Measurements from ENCODE around the gene RDX. TPM values are rescaled to one million over a fixed set of nuclear protein-coding genes. Genes with fewer than 3 reads are reported as not detected.

The RDX gene
- total RNA-seq, 1 experiment from 2014 or later, result 250 TPM

DNA sequence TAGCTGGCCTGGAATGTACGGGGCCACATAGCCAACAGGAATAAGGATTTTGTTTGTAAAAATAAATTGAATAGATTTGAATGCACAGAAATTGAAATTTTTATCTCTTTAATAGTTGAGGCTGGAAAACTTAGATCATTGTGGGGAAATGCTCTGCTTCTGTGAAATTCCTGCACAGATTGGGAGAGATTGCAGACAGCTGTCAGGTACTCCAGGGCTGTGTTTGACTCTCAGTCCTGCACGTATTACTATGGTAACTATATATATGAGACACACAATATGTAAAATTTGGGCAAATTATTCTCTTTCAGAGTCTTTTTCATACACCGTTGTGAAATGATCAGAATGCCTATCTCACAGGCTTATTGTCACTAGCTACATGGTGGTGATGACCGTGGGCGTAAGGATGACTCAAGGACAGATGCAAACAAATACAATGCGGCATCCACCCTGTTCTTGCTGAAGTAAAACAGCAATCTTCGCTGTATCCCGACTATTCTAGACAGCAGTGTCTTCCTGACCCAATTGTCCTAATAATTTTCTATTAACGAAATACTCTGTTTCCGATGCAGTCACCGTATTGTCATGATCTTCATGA, 123.8 kb downstream of the RDX start:
- H3K9me3 Mint-ChIP-seq (ENCODE audit: unreplicated experiment), result no peaks in the 10 kb centered on the region
- H3K4me3 ChIP-seq (ENCODE audit: low read depth, low read length), result no peak overlapping the region
- no peak overlapping the region for H3K4me3 Mint-ChIP-seq (ENCODE audit: unreplicated experiment)
- DNase-seq, result no peak
- no peak overlapping the region for H3K27ac Mint-ChIP-seq (ENCODE audit: unreplicated experiment)
- H3K27me3 Mint-ChIP-seq (ENCODE audit: insufficient read depth, unreplicated experiment), result no peaks in the 10 kb centered on the region
- CTCF ChIA-PET, result no interaction called here
- peaks cover 4% of the 10 kb centered on the region for H3K36me3 Mint-ChIP-seq (ENCODE audit: insufficient read depth, unreplicated experiment)
- H3K36me3 ChIP-seq (ENCODE audit: control insufficient read depth, insufficient read depth, low read length), result no peaks in the 10 kb centered on the region
- POLR2A ChIA-PET, result no interaction called here
- no peaks in the 10 kb centered on the region for H3K4me1 ChIP-seq
- BruUV-seq (replicated peaks), result no TSS peak
- TF ChIP-seq, protein P1, sequence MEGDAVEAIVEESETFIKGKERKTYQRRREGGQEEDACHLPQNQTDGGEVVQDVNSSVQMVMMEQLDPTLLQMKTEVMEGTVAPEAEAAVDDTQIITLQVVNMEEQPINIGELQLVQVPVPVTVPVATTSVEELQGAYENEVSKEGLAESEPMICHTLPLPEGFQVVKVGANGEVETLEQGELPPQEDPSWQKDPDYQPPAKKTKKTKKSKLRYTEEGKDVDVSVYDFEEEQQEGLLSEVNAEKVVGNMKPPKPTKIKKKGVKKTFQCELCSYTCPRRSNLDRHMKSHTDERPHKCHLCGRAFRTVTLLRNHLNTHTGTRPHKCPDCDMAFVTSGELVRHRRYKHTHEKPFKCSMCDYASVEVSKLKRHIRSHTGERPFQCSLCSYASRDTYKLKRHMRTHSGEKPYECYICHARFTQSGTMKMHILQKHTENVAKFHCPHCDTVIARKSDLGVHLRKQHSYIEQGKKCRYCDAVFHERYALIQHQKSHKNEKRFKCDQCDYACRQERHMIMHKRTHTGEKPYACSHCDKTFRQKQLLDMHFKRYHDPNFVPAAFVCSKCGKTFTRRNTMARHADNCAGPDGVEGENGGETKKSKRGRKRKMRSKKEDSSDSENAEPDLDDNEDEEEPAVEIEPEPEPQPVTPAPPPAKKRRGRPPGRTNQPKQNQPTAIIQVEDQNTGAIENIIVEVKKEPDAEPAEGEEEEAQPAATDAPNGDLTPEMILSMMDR (IDR thresholded peaks at IDR 0.05; ENCODE audit: insufficient read depth in 1 of 2, low read depth in 1 of 2, low read length in 1 of 2, severe bottlenecking in 1 of 2, unreplicated experiment in 1 of 2), result no peak
- no peaks in the 10 kb centered on the region for H3K4me1 Mint-ChIP-seq (ENCODE audit: low read depth, unreplicated experiment)
- no peaks in the 10 kb centered on the region for H3K27me3 ChIP-seq (replicated peaks; ENCODE audit: control insufficient read depth, insufficient read depth, low read length)
- no peaks in the 10 kb centered on the region for H3K9me3 ChIP-seq
- intact Hi-C loops (cut with micrococcal nuclease; ENCODE audit: unreplicated experiment), result loop anchor here (5.0 kb wide), 1 partner anchor 80 kb away; the partner anchor contains the start of gene ZC3H12C

DNA sequence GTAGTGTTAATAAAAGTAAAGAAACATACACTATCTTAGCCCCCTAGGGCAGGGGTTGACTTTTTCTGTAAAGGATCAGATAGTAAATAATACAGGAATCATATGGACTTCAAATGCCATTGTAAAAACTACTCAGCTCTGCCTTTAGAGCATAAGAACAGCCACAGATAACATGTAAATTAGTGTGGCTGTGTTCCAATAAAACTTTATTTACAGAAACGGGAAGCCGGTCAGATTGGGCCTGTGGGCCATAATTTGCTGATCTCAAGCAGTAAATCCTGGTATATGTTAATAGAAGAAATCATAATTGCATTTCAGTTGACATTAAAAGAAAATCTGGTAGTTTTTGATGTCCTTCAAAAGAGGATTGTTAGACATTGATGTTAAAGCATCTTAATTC, 126.7 kb downstream of the RDX start:
- no TSS peak for BruUV-seq (replicated peaks)
- no peaks in the 10 kb centered on the region for H3K4me1 ChIP-seq
- Mint-ChIP-seq H3K27ac (ENCODE audit: unreplicated experiment) (no peak overlapping the region), H3K27me3 (ENCODE audit: insufficient read depth, unreplicated experiment) (no peaks in the 10 kb centered on the region), H3K9me3 (ENCODE audit: unreplicated experiment) (no peaks in the 10 kb centered on the region), H3K4me1 (ENCODE audit: low read depth, unreplicated experiment) (no peaks in the 10 kb centered on the region), H3K4me3 (ENCODE audit: unreplicated experiment) (no peak overlapping the region), H3K36me3 (ENCODE audit: insufficient read depth, unreplicated experiment) (peaks cover 12% of the 10 kb centered on the region)
- no peaks in the 10 kb centered on the region for H3K36me3 ChIP-seq (ENCODE audit: control insufficient read depth, insufficient read depth, low read length)
- no peak for DNase-seq
- TF ChIP-seq, protein P1 (IDR thresholded peaks at IDR 0.05; ENCODE audit: insufficient read depth in 1 of 2, low read depth in 1 of 2, low read length in 1 of 2, severe bottlenecking in 1 of 2, unreplicated experiment in 1 of 2), result no peak
- no peaks in the 10 kb centered on the region for H3K9me3 ChIP-seq
- intact Hi-C loops (cut with micrococcal nuclease; ENCODE audit: unreplicated experiment), result loop anchor here (5.0 kb wide), 1 partner anchor 77 kb away; the partner anchor contains the start of gene ZC3H12C
- H3K27me3 ChIP-seq (replicated peaks; ENCODE audit: control insufficient read depth, insufficient read depth, low read length), result no peaks in the 10 kb centered on the region
- ChIA-PET POLR2A (no interaction called here), CTCF (no interaction called here)
- H3K4me3 ChIP-seq (ENCODE audit: low read depth, low read length), result no peak overlapping the region

GRCh38 chr11:110168033-110168803, 128.2 kb downstream of the RDX start:
- Histone ChIP-seq H3K36me3 (ENCODE audit: control insufficient read depth, insufficient read depth, low read length) (peaks cover 5% of the 10 kb centered on the region; the same call in 1 of the 2 replicates), H3K9me3 (no peaks in the 10 kb centered on the region), H3K27me3 (replicated peaks; ENCODE audit: control insufficient read depth, insufficient read depth, low read length) (no peaks in the 10 kb centered on the region), H3K4me1 (no peaks in the 10 kb centered on the region), H3K4me3 (ENCODE audit: low read depth, low read length) (no peak overlapping the region)
- no TSS peak for BruUV-seq (replicated peaks)
- intact Hi-C loops (cut with micrococcal nuclease; ENCODE audit: unreplicated experiment), result no loop called here
- Mint-ChIP-seq H3K9me3 (ENCODE audit: unreplicated experiment) (no peaks in the 10 kb centered on the region), H3K4me1 (ENCODE audit: low read depth, unreplicated experiment) (no peaks in the 10 kb centered on the region), H3K27ac (ENCODE audit: unreplicated experiment) (no peak overlapping the region), H3K27me3 (ENCODE audit: insufficient read depth, unreplicated experiment) (no peaks in the 10 kb centered on the region), H3K4me3 (ENCODE audit: unreplicated experiment) (no peak overlapping the region), H3K36me3 (ENCODE audit: insufficient read depth, unreplicated experiment) (peaks cover 19% of the 10 kb centered on the region)
- DNase-seq, result no peak
- ChIA-PET POLR2A (no interaction called here), CTCF (no interaction called here)
- TF ChIP-seq, protein P1 (IDR thresholded peaks at IDR 0.05; ENCODE audit: insufficient read depth in 1 of 2, low read depth in 1 of 2, low read length in 1 of 2, severe bottlenecking in 1 of 2, unreplicated experiment in 1 of 2), result no peak
